Trophoblast cell (in vitro differentiated cells and primary cell): Measurements from ENCODE around the gene SPON2.
A peak's percentile ranks its signal among the peaks of the same experiment; 100 is the strongest.

Source experiments
- DNase-seq, 2 donors: peaks; one replicate each; pipeline ENCODE4 v3.0.0-alpha.2; 2016
- H2AFZ ChIP-seq: 2 replicates; pipeline ENCODE4 v1.6.1; 2013; ENCODE audit warnings: low read length, moderate library complexity, mild to moderate bottlenecking; ENCODE audit not compliant: insufficient read depth, poor library complexity
- H2AK5ac ChIP-seq: 2 replicates; pipeline ENCODE4 v1.6.1; 2013; ENCODE audit warnings: mild to moderate bottlenecking, low read length
- H2BK120ac ChIP-seq: 2 replicates; pipeline ENCODE4 v1.6.1; 2013; ENCODE audit warnings: low read length, mild to moderate bottlenecking, moderate library complexity; ENCODE audit not compliant: insufficient read depth, poor library complexity
- H2BK12ac ChIP-seq: 2 replicates; pipeline ENCODE4 v1.6.1; 2013; ENCODE audit warnings: mild to moderate bottlenecking, low read length, moderate library complexity
- H2BK5ac ChIP-seq: 2 replicates; pipeline ENCODE4 v1.6.1; 2013; ENCODE audit warnings: low read length, low read depth, moderate library complexity, mild to moderate bottlenecking; ENCODE audit not compliant: poor library complexity
- H3K14ac ChIP-seq: 2 replicates; pipeline ENCODE4 v1.6.1; 2013; ENCODE audit warnings: mild to moderate bottlenecking, low read length
- H3K18ac ChIP-seq: 2 replicates; pipeline ENCODE4 v1.6.1; 2013; ENCODE audit warnings: mild to moderate bottlenecking, low read length
- H3K23ac ChIP-seq: 2 replicates; pipeline ENCODE4 v1.6.1; 2013; ENCODE audit warnings: low read length
- H3K27ac ChIP-seq: 2 replicates; pipeline ENCODE4 v1.5.1; 2013; ENCODE audit warnings: low read depth, mild to moderate bottlenecking, inconsistent platforms, low read length, moderate library complexity
- H3K27me3 ChIP-seq: 2 replicates; pipeline ENCODE4 v1.6.1; 2013; ENCODE audit warnings: inconsistent platforms, mild to moderate bottlenecking, low read length, moderate library complexity; ENCODE audit not compliant: insufficient read depth
- H3K36me3 ChIP-seq, 2 experiments: 1 replicate in 1 of 2; 2 replicates in 1 of 2; pipeline ENCODE4 v1.6.1; 2013; ENCODE audit warnings: low read length in 2 of 2, mild to moderate bottlenecking in 2 of 2, moderate library complexity in 1 of 2; ENCODE audit not compliant: insufficient read depth in 2 of 2, control insufficient read depth in 1 of 2
- H3K4ac ChIP-seq: 2 replicates; pipeline ENCODE4 v1.6.1; 2013; ENCODE audit warnings: low read depth, mild to moderate bottlenecking, low read length, moderate library complexity
- H3K4me1 ChIP-seq, 2 experiments: 1 replicate in 1 of 2; 2 replicates in 1 of 2; pipeline ENCODE4 v1.6.1; 2013; ENCODE audit warnings: low read length in 2 of 2, mild to moderate bottlenecking in 2 of 2, moderate library complexity in 1 of 2; ENCODE audit not compliant: insufficient read depth in 2 of 2, control insufficient read depth in 1 of 2
- H3K4me2 ChIP-seq: 2 replicates; pipeline ENCODE4 v1.6.1; 2013; ENCODE audit warnings: inconsistent platforms, mild to moderate bottlenecking, low read length, moderate library complexity
- H3K4me3 ChIP-seq: 2 replicates; pipeline ENCODE4 v1.5.1; 2013; ENCODE audit warnings: mild to moderate bottlenecking, low read depth, low read length, inconsistent platforms
- H3K79me1 ChIP-seq: one replicate; pipeline ENCODE4 v1.6.1; 2013; ENCODE audit warnings: low read length
- H3K79me2 ChIP-seq: 2 replicates; pipeline ENCODE4 v1.6.1; 2013; ENCODE audit warnings: low read length, mild to moderate bottlenecking; ENCODE audit not compliant: control insufficient read depth, insufficient read depth, poor library complexity
- H3K9ac ChIP-seq: 2 replicates; pipeline ENCODE4 v1.6.1; 2013; ENCODE audit warnings: mild to moderate bottlenecking, low read length
- H3K9me3 ChIP-seq: 2 replicates; pipeline ENCODE4 v1.6.1; 2013; ENCODE audit warnings: low read depth, mild to moderate bottlenecking, control low read depth, inconsistent platforms, low read length; ENCODE audit not compliant: insufficient read depth
- H4K12ac ChIP-seq: 2 replicates; pipeline ENCODE4 v1.6.1; 2013; ENCODE audit warnings: low read depth, mild to moderate bottlenecking, low read length, moderate library complexity
- H4K8ac ChIP-seq: 2 replicates; pipeline ENCODE4 v1.6.1; 2013; ENCODE audit warnings: low read depth, mild to moderate bottlenecking, low read length, moderate library complexity
- H4K91ac ChIP-seq: one replicate; pipeline ENCODE4 v1.6.1; 2013; ENCODE audit warnings: low read depth, mild to moderate bottlenecking, low read length, moderate library complexity
- WGBS: extraction: QIAGEN DNeasy Blood & Tissue Kit; methylation state at CpG from one replicate; pipeline ENCODE4 v1.1.7; 2013; ENCODE audit warnings: missing lambda C conversion rate; ENCODE audit not compliant: insufficient read length, insufficient coverage; ENCODE audit errors: extremely low coverage; 5-methylcytosine and 5-hydroxymethylcytosine counted together

SPON2 gene

GRCh38 chr4:1171311-1172227 lies 814 bp downstream of the SPON2 start:
- no peak for DNase-seq
- Histone ChIP-seq H4K91ac (no peak overlapping the region), H3K4me3 (peak overlapping the region; percentile 18), H3K9me3 (peaks cover 11% of the 10 kb centered on the region), H3K36me3 (no peaks in the 10 kb centered on the region), H2BK120ac (no peak overlapping the region), H3K4ac (no peak overlapping the region), H4K12ac (no peak overlapping the region), H2AFZ (no peak overlapping the region), H3K27me3 (peaks cover 46% of the 10 kb centered on the region), H3K18ac (no peak overlapping the region), H3K79me1 (peaks cover 3% of the 10 kb centered on the region), H3K9ac (no peak overlapping the region), H2AK5ac (no peak overlapping the region), H4K8ac (no peak overlapping the region), H3K4me2 (peak overlapping the region; percentile 41), H3K14ac (no peak overlapping the region), H3K27ac (no peak overlapping the region), H3K23ac (no peak overlapping the region), H2BK12ac (no peak overlapping the region), H3K4me1 (peaks cover 17 to 27% of the 10 kb centered on the region in 2 experiments), H3K79me2 (peaks cover 2% of the 10 kb centered on the region), H2BK5ac (no peak overlapping the region)
- WGBS: no CpG with 5 or more reads among the region's 88 CpGs

- peaks cover 17 to 27% of the 10 kb centered on the region in 2 experiments for H3K4me1 ChIP-seq
- H3K27me3 ChIP-seq: peaks cover 46% of the 10 kb centered on the region
- no peak overlapping the region for H3K4me3 ChIP-seq
- H3K27ac ChIP-seq: no peak overlapping the region
- H4K12ac ChIP-seq: no peak overlapping the region
- no peak overlapping the region for H2AFZ ChIP-seq
- no peak overlapping the region for H3K23ac ChIP-seq
- H3K18ac ChIP-seq: no peak overlapping the region
- no peak overlapping the region for H2BK5ac ChIP-seq
- no peak overlapping the region for H3K4me2 ChIP-seq
- WGBS: no CpG with 5 or more reads among the region's 42 CpGs
- peaks cover 11% of the 10 kb centered on the region for H3K9me3 ChIP-seq
- H2AK5ac ChIP-seq: no peak overlapping the region
- H3K79me1 ChIP-seq: peaks cover 3% of the 10 kb centered on the region
- no peak overlapping the region for H4K91ac ChIP-seq
- H4K8ac ChIP-seq: no peak overlapping the region
- no peak overlapping the region for H2BK120ac ChIP-seq
- no peaks in the 10 kb centered on the region for H3K36me3 ChIP-seq
- H3K79me2 ChIP-seq: peaks cover 2% of the 10 kb centered on the region
- no peak overlapping the region for H3K9ac ChIP-seq
- DNase-seq: no peak
- no peak overlapping the region for H3K4ac ChIP-seq
- H2BK12ac ChIP-seq: no peak overlapping the region
- no peak overlapping the region for H3K14ac ChIP-seq
Measured at GRCh38 chr4:1170976-1171310, 1.4 kb downstream of the SPON2 start.

GRCh38 chr4:1170156-1170975 lies 2.0 kb downstream of the SPON2 start:
- no peak overlapping the region for H3K9ac ChIP-seq
- no peak overlapping the region for H3K18ac ChIP-seq
- no peak overlapping the region for H3K27ac ChIP-seq
- H3K4ac ChIP-seq: no peak overlapping the region
- H3K4me2 ChIP-seq: no peak overlapping the region
- H3K9me3 ChIP-seq: peaks cover 11% of the 10 kb centered on the region
- peaks cover 46% of the 10 kb centered on the region for H3K27me3 ChIP-seq
- no peak overlapping the region for H2AFZ ChIP-seq
- H2BK5ac ChIP-seq: no peak overlapping the region
- no peak overlapping the region for H2AK5ac ChIP-seq
- peaks cover 3% of the 10 kb centered on the region for H3K79me1 ChIP-seq
- H4K91ac ChIP-seq: no peak overlapping the region
- no CpG with 5 or more reads among the region's 37 CpGs for WGBS
- H2BK120ac ChIP-seq: no peak overlapping the region
- no peak overlapping the region for H2BK12ac ChIP-seq
- H3K79me2 ChIP-seq: peaks cover 2% of the 10 kb centered on the region
- no peak overlapping the region for H4K8ac ChIP-seq
- peaks cover 17 to 27% of the 10 kb centered on the region in 2 experiments for H3K4me1 ChIP-seq
- H3K4me3 ChIP-seq: no peak overlapping the region
- H3K14ac ChIP-seq: no peak overlapping the region
- H4K12ac ChIP-seq: no peak overlapping the region
- H3K23ac ChIP-seq: no peak overlapping the region
- H3K36me3 ChIP-seq: no peaks in the 10 kb centered on the region
- DNase-seq: no peak

- H3K36me3 ChIP-seq: no peaks in the 10 kb centered on the region
- H4K8ac ChIP-seq: no peak overlapping the region
- H3K14ac ChIP-seq: no peak overlapping the region
- DNase-seq: no peak
- no peak overlapping the region for H2BK12ac ChIP-seq
- H3K9me3 ChIP-seq: peaks cover 11% of the 10 kb centered on the region
- no peak overlapping the region for H4K91ac ChIP-seq
- no peak overlapping the region for H3K23ac ChIP-seq
- H3K27ac ChIP-seq: no peak overlapping the region
- H3K9ac ChIP-seq: no peak overlapping the region
- H2BK5ac ChIP-seq: no peak overlapping the region
- H3K79me1 ChIP-seq: peaks cover 3% of the 10 kb centered on the region
- H3K27me3 ChIP-seq: peaks cover 46% of the 10 kb centered on the region
- H3K4me3 ChIP-seq: no peak overlapping the region
- no peak overlapping the region for H3K4ac ChIP-seq
- H2BK120ac ChIP-seq: no peak overlapping the region
- H3K79me2 ChIP-seq: peaks cover 2% of the 10 kb centered on the region
- no CpG with 5 or more reads among the region's 13 CpGs for WGBS
- no peak overlapping the region for H3K18ac ChIP-seq
- no peak overlapping the region for H3K4me2 ChIP-seq
- no peak overlapping the region for H4K12ac ChIP-seq
- H2AK5ac ChIP-seq: no peak overlapping the region
- H2AFZ ChIP-seq: no peak overlapping the region
- H3K4me1 ChIP-seq: peaks cover 17 to 27% of the 10 kb centered on the region in 2 experiments
Measured at GRCh38 chr4:1169691-1170096, 2.7 kb downstream of the SPON2 start.
